ENCODE results near the gene TRMO. TPM values are rescaled to one million over a fixed set of nuclear protein-coding genes. Genes with fewer than 3 reads are reported as not detected.

TRMO gene
- total RNA-seq, 1 experiment from 2014 or later = 15.8 TPM

- H2AFZ ChIP-seq = no peak overlapping the region
- no peaks in the 10 kb centered on the region for H4K20me1 ChIP-seq (ENCODE audit: insufficient read depth)
- H3F3A ChIP-seq (ENCODE audit: insufficient read depth, low read depth) = no peaks in the 10 kb centered on the region; the same call in 1 of the 2 replicates
- CTCF ChIA-PET = interaction anchor here (0.6 kb wide), 1 partner anchor 89 kb away, joined by 3 read pairs; no protein-coding TSS in a partner anchor
- no peaks in the 10 kb centered on the region for H3K4me1 ChIP-seq (replicated peaks; ENCODE audit: insufficient read depth)
- TF ChIP-seq CTCF (conservative IDR thresholded peaks at IDR 0.05) (no peak), EZH2 (IDR thresholded peaks at IDR 0.05; ENCODE audit: low read depth) (no peak)
- H3K4me2 ChIP-seq = no peak overlapping the region
- H3K4me3 ChIP-seq = no peak overlapping the region
- no peaks in the 10 kb centered on the region for H3K27me3 ChIP-seq (ENCODE audit: insufficient read depth, low read depth)
- BruUV-seq (replicated peaks) = no TSS peak
- H3K27ac ChIP-seq = no peak overlapping the region
- no peaks in the 10 kb centered on the region for H3K9me2 ChIP-seq (ENCODE audit: insufficient read depth)
- no peak for DNase-seq
- no peaks in the 10 kb centered on the region for H3K79me2 ChIP-seq (ENCODE audit: low read depth)
- no peaks in the 10 kb centered on the region for H3K36me3 ChIP-seq (ENCODE audit: low read depth)
- POLR2A ChIA-PET (ENCODE audit: unreplicated experiment) = interaction anchor here (0.6 kb wide), 1 partner anchor 36 kb away, joined by 5 read pairs; no protein-coding TSS in a partner anchor
- intact Hi-C loops (cut with micrococcal nuclease; ENCODE audit: unreplicated experiment) = no loop called here
- H3K9me3 ChIP-seq (ENCODE audit: insufficient read depth, low read depth) = no peaks in the 10 kb centered on the region; the same call in 1 of the 2 replicates
Measured at GRCh38 chr9:97959585-97959984, 37.3 kb upstream of the TRMO start.

GRCh38 chr9:97958812-97959511, 36.7 kb upstream of the TRMO start:
- Histone ChIP-seq H3F3A (ENCODE audit: insufficient read depth, low read depth) (no peaks in the 10 kb centered on the region; the same call in 1 of the 2 replicates), H3K27me3 (ENCODE audit: insufficient read depth, low read depth) (no peaks in the 10 kb centered on the region), H3K36me3 (ENCODE audit: low read depth) (no peaks in the 10 kb centered on the region), H3K27ac (no peak overlapping the region), H4K20me1 (ENCODE audit: insufficient read depth) (no peaks in the 10 kb centered on the region), H3K4me3 (no peak overlapping the region), H2AFZ (no peak overlapping the region), H3K4me2 (no peak overlapping the region), H3K9me3 (ENCODE audit: insufficient read depth, low read depth) (no peaks in the 10 kb centered on the region; the same call in 1 of the 2 replicates), H3K4me1 (replicated peaks; ENCODE audit: insufficient read depth) (no peaks in the 10 kb centered on the region), H3K9me2 (ENCODE audit: insufficient read depth) (no peaks in the 10 kb centered on the region), H3K79me2 (ENCODE audit: low read depth) (no peaks in the 10 kb centered on the region)
- intact Hi-C loops (cut with micrococcal nuclease; ENCODE audit: unreplicated experiment) = no loop called here
- no peak for TF ChIP-seq CTCF (conservative IDR thresholded peaks at IDR 0.05)
- no peak for TF ChIP-seq EZH2 (IDR thresholded peaks at IDR 0.05; ENCODE audit: low read depth)
- no peak for DNase-seq
- CTCF ChIA-PET = no interaction called here
- POLR2A ChIA-PET (ENCODE audit: unreplicated experiment) = no interaction called here
- BruUV-seq (replicated peaks) = no TSS peak

GRCh38 chr9:97956331-97956730, 34.0 kb upstream of the TRMO start:
- Histone ChIP-seq H3K4me1 (replicated peaks; ENCODE audit: insufficient read depth) (no peaks in the 10 kb centered on the region), H3K4me3 (no peak overlapping the region), H3K79me2 (ENCODE audit: low read depth) (no peaks in the 10 kb centered on the region), H3K27me3 (ENCODE audit: insufficient read depth, low read depth) (no peaks in the 10 kb centered on the region), H4K20me1 (ENCODE audit: insufficient read depth) (no peaks in the 10 kb centered on the region), H3K9me3 (ENCODE audit: insufficient read depth, low read depth) (no peaks in the 10 kb centered on the region; the same call in 1 of the 2 replicates), H3F3A (ENCODE audit: insufficient read depth, low read depth) (no peaks in the 10 kb centered on the region; the same call in 1 of the 2 replicates), H2AFZ (no peak overlapping the region), H3K9me2 (ENCODE audit: insufficient read depth) (no peaks in the 10 kb centered on the region), H3K4me2 (no peak overlapping the region), H3K27ac (no peak overlapping the region), H3K36me3 (ENCODE audit: low read depth) (no peaks in the 10 kb centered on the region)
- POLR2A ChIA-PET (ENCODE audit: unreplicated experiment) = no interaction called here
- DNase-seq = no peak
- intact Hi-C loops (cut with micrococcal nuclease; ENCODE audit: unreplicated experiment) = no loop called here
- CTCF ChIA-PET = no interaction called here
- TF ChIP-seq CTCF (conservative IDR thresholded peaks at IDR 0.05) = no peak
- TF ChIP-seq EZH2 (IDR thresholded peaks at IDR 0.05; ENCODE audit: low read depth) = no peak
- BruUV-seq (replicated peaks) = no TSS peak

Data from PC-9 (cell line).